Activated CD4-positive, CD25-positive, alpha-beta regulatory T cell treated with anti-CD3 and anti-CD28 coated beads, Interleukin-2, amount 50 U/mL, for 72 hours (primary cell): ENCODE measurements around the gene SIPA1L3.
A peak's percentile ranks its signal among the peaks of the same experiment; 100 is the strongest.

ENCODE experiments used
- DNase-seq: peaks from one replicate; pipeline ENCODE4 v3.0.0; 2021

Gene SIPA1L3

GRCh38 chr19:38122402-38123093, 215.5 kb downstream of the SIPA1L3 start:
- DNase-seq: no peak

- no peak for DNase-seq
These were observed 218.2 kb downstream of the SIPA1L3 start for GRCh38 chr19:38125238-38125637.

GRCh38 chr19:38130399-38130798, 223.4 kb downstream of the SIPA1L3 start:
- no peak for DNase-seq

- no peak for DNase-seq
These were observed 225.8 kb downstream of the SIPA1L3 start for GRCh38 chr19:38132781-38133180.

GRCh38 chr19:38133319-38133718, 226.3 kb downstream of the SIPA1L3 start:
- no peak for DNase-seq

GRCh38 chr19:38134540-38135149, 227.6 kb downstream of the SIPA1L3 start:
- peak; percentile 36 for DNase-seq

- no peak for DNase-seq
These were observed 228.4 kb downstream of the SIPA1L3 start for GRCh38 chr19:38135150-38135998.

GRCh38 chr19:38139122-38139521, 232.1 kb downstream of the SIPA1L3 start:
- no peak for DNase-seq

GRCh38 chr19:38141108-38141507, 234.1 kb downstream of the SIPA1L3 start:
- DNase-seq: no peak

GRCh38 chr19:38142176-38143035, 235.4 kb downstream of the SIPA1L3 start:
- peak; percentile 41 for DNase-seq

GRCh38 chr19:38143847-38144246, 236.8 kb downstream of the SIPA1L3 start:
- DNase-seq: no peak

- no peak for DNase-seq
These were observed 237.7 kb downstream of the SIPA1L3 start for GRCh38 chr19:38144667-38145066.

GRCh38 chr19:38145623-38146022, 238.6 kb downstream of the SIPA1L3 start:
- DNase-seq: no peak

- no peak for DNase-seq
These were observed 241.3 kb downstream of the SIPA1L3 start for GRCh38 chr19:38148337-38148736.

- no peak for DNase-seq
These were observed 242.7 kb downstream of the SIPA1L3 start for GRCh38 chr19:38149661-38150061.

- DNase-seq: no peak
These were observed 244.2 kb downstream of the SIPA1L3 start for GRCh38 chr19:38151242-38151641.

- no peak for DNase-seq
These were observed 245.7 kb downstream of the SIPA1L3 start for GRCh38 chr19:38152461-38153379.

GRCh38 chr19:38155453-38155852, 248.4 kb downstream of the SIPA1L3 start:
- DNase-seq: no peak

GRCh38 chr19:38158730-38159129, 251.7 kb downstream of the SIPA1L3 start:
- no peak for DNase-seq

- no peak for DNase-seq
These were observed 255.1 kb downstream of the SIPA1L3 start for GRCh38 chr19:38162094-38162493.

GRCh38 chr19:38162632-38163031, 255.6 kb downstream of the SIPA1L3 start:
- DNase-seq: no peak
